Hepatocyte (in vitro differentiated cells): Measurements from ENCODE around the gene NOSTRIN.

ENCODE experiments used
- EZH2 ChIP-seq: fragments of 200-600 bp; sonication (generic); IDR thresholded peaks from 2 replicates; pipeline ENCODE4 v1.6.1; 2016; ENCODE audit warnings: antibody characterized with exemption, mild to moderate bottlenecking, borderline replicate concordance
- EZH2phosphoT487 ChIP-seq: fragments of 200-600 bp; sonication (generic); IDR thresholded peaks from one replicate; pipeline ENCODE4 v1.6.1; 2018; ENCODE audit warnings: antibody characterized with exemption, mild to moderate bottlenecking, low read depth, moderate library complexity; ENCODE audit not compliant: unreplicated experiment, severe bottlenecking
- TF ChIP-seq, protein P1 (sequence below): fragments of 200-600 bp; sonication (generic); IDR thresholded peaks from 2 replicates; pipeline ENCODE4 v1.5.1; 2016; ENCODE audit warnings: antibody characterized with exemption, mild to moderate bottlenecking; ENCODE audit not compliant: poor library complexity

DNA sequence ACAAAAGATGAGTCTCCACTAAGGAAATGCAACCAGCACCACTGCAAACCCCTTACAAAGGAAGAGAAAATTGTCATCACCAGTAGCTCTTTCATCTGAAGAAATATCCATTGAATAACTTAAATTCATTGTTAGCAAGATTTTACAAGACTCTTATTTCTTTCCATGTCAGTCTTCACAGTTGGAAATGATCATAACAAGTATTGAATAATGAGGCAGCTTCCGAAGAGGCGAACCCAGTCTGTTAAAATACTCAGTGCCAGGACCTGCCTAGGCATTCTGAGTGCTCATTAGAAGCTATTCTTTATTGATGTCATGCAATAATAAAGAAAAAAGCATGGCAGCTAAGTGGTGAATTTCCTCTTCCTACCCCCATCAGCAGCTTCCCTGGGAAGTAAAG is 33.5 kb downstream of the NOSTRIN start:
- TF ChIP-seq, protein P1, sequence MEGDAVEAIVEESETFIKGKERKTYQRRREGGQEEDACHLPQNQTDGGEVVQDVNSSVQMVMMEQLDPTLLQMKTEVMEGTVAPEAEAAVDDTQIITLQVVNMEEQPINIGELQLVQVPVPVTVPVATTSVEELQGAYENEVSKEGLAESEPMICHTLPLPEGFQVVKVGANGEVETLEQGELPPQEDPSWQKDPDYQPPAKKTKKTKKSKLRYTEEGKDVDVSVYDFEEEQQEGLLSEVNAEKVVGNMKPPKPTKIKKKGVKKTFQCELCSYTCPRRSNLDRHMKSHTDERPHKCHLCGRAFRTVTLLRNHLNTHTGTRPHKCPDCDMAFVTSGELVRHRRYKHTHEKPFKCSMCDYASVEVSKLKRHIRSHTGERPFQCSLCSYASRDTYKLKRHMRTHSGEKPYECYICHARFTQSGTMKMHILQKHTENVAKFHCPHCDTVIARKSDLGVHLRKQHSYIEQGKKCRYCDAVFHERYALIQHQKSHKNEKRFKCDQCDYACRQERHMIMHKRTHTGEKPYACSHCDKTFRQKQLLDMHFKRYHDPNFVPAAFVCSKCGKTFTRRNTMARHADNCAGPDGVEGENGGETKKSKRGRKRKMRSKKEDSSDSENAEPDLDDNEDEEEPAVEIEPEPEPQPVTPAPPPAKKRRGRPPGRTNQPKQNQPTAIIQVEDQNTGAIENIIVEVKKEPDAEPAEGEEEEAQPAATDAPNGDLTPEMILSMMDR = no peak
- TF ChIP-seq EZH2 (no peak), EZH2phosphoT487 (no peak)
